Caco-2 (cell line): ENCODE results near the gene MPDZ. TPM values are rescaled to one million over a fixed set of nuclear protein-coding genes. Genes with fewer than 3 reads are reported as not detected.

Source experiments
- BruUV-seq: library from RNA; stranded (reverse); fragments of 400-500 nt; replicated peaks from 2 replicates; lab custom pipeline; 2021; lab: Mats Ljungman, UMichigan
- CTCF ChIA-PET: fragments of 300-600 bp; sonication (Branson Sonifier 250); formaldehyde crosslinking; loops from one replicate; lab custom pipeline; 2022; ENCODE audit warnings: antibody characterized with exemption; lab: Charles Lee
- POLR2A ChIA-PET: fragments of 300-600 bp; sonication (Branson Sonifier 250); formaldehyde crosslinking; loops from one replicate; lab custom pipeline; 2022; ENCODE audit warnings: antibody characterized with exemption; lab: Charles Lee
- DNase-seq, 2 experiments: peaks; one replicate each; pipeline versions ENCODE4 v3.0.0 to v3.0.0-alpha.2; 2020 to 2022
- H3K27me3 ChIP-seq: replicated peaks from 2 replicates; pipeline ENCODE4 v1.6.0; 2011; ENCODE audit warnings: low read length; ENCODE audit not compliant: control insufficient read depth, insufficient read depth
- H3K36me3 ChIP-seq: 2 replicates; pipeline ENCODE4 v1.5.1; 2011; ENCODE audit warnings: low read length; ENCODE audit not compliant: control insufficient read depth, insufficient read depth
- H3K4me1 ChIP-seq: fragments of 250-450 bp; sonication (Bioruptor Pico); 2 replicates; pipeline ENCODE4 v1.5.1; 2020; ENCODE audit warnings: mild to moderate bottlenecking
- H3K4me3 ChIP-seq: 2 replicates; pipeline ENCODE4 v1.5.1; 2011; ENCODE audit warnings: low read depth, mild to moderate bottlenecking, control low read depth, low read length
- H3K9me3 ChIP-seq: fragments of 250-450 bp; sonication (Bioruptor Pico); 2 replicates; pipeline ENCODE4 v1.5.1; 2020; ENCODE audit warnings: mild to moderate bottlenecking, moderate library complexity
- H3K27ac Mint-ChIP-seq: one replicate; pipeline ENCODE4 v1.8.0; 2022; ENCODE audit warnings: mixed read lengths; ENCODE audit not compliant: unreplicated experiment
- H3K27me3 Mint-ChIP-seq: one replicate; pipeline ENCODE4 v1.8.0; 2022; ENCODE audit warnings: mixed read lengths; ENCODE audit not compliant: insufficient read depth, unreplicated experiment
- H3K36me3 Mint-ChIP-seq: one replicate; pipeline ENCODE4 v1.8.0; 2022; ENCODE audit warnings: mild to moderate bottlenecking, mixed read lengths; ENCODE audit not compliant: insufficient read depth, unreplicated experiment
- H3K4me1 Mint-ChIP-seq: one replicate; pipeline ENCODE4 v1.8.0; 2022; ENCODE audit warnings: low read depth, mixed read lengths; ENCODE audit not compliant: unreplicated experiment
- H3K4me3 Mint-ChIP-seq: one replicate; pipeline ENCODE4 v1.8.0; 2022; ENCODE audit warnings: mild to moderate bottlenecking, moderate library complexity, mixed read lengths; ENCODE audit not compliant: unreplicated experiment
- H3K9me3 Mint-ChIP-seq: one replicate; pipeline ENCODE4 v1.8.0; 2022; ENCODE audit warnings: mixed read lengths; ENCODE audit not compliant: unreplicated experiment
- CTCF ChIP-seq, 2 experiments: fragments of 200-600 bp in 1 of 2; IDR thresholded peaks; 1 replicate in 1 of 2; 2 replicates in 1 of 2; pipeline versions ENCODE4 v1.5.1 to v1.8.0; 2011 to 2022; ENCODE audit warnings: antibody characterized with exemption in 1 of 2, control low read depth in 1 of 2, inconsistent platforms in 1 of 2, low read depth in 1 of 2, low read length in 1 of 2, mild to moderate bottlenecking in 1 of 2, moderate library complexity in 1 of 2; ENCODE audit not compliant: insufficient read depth in 1 of 2, severe bottlenecking in 1 of 2, unreplicated experiment in 1 of 2
- intact Hi-C: fragments of 100-400 bp; cut with micrococcal nuclease; formaldehyde crosslinking; loops from one replicate; pipeline ENCODE4 v1.10.0; 2022; ENCODE audit not compliant: unreplicated experiment
- total RNA-seq: library from RNA; stranded (reverse); gene quantifications from 2 replicates; pipeline ENCODE4 v1.2.3, GENCODE V29; 2022

Gene MPDZ
- total RNA-seq, 1 experiment from 2014 or later: not detected

GRCh38 chr9:13268469-13268868 lies 11.0 kb downstream of the MPDZ start:
- POLR2A ChIA-PET: no interaction called here
- H3K4me3 ChIP-seq: no peak overlapping the region
- CTCF ChIA-PET: no interaction called here
- H3K27me3 Mint-ChIP-seq: no peaks in the 10 kb centered on the region
- intact Hi-C loops: no loop called here
- no peak for DNase-seq
- BruUV-seq: no TSS peak
- no peak overlapping the region for H3K4me3 Mint-ChIP-seq
- no peaks in the 10 kb centered on the region for H3K36me3 ChIP-seq
- TF ChIP-seq CTCF (IDR thresholded peaks at IDR 0.05; ENCODE audit: insufficient read depth in 1 of 2, low read depth in 1 of 2, low read length in 1 of 2, severe bottlenecking in 1 of 2, unreplicated experiment in 1 of 2): no peak
- no peaks in the 10 kb centered on the region for H3K9me3 Mint-ChIP-seq
- H3K36me3 Mint-ChIP-seq: no peaks in the 10 kb centered on the region
- no peaks in the 10 kb centered on the region for H3K4me1 Mint-ChIP-seq
- no peaks in the 10 kb centered on the region for H3K4me1 ChIP-seq
- no peaks in the 10 kb centered on the region for H3K27me3 ChIP-seq
- H3K27ac Mint-ChIP-seq: no peak overlapping the region
- no peaks in the 10 kb centered on the region for H3K9me3 ChIP-seq

DNA sequence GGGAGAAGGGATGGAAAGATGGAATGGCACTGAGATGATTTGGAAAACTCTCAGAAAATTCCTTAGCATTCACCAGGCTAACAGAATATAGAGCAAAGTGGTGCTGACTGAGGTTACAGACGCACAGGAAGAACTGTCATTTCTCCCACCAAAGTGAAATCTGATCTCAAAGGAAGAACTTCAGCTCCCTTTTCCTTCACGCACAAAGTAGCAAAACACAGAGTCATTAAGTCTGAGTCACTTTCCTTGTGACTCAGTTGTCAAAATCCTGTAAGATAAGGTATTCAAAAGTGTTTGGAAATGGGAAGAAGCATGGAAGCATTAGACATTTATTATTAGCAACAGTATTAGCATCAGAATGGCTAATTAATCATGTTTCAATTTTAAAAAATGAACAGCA lies 11.7 kb downstream of the MPDZ start:
- POLR2A ChIA-PET: no interaction called here
- Mint-ChIP-seq H3K4me1 (no peaks in the 10 kb centered on the region), H3K9me3 (no peaks in the 10 kb centered on the region), H3K4me3 (no peak overlapping the region), H3K27me3 (no peaks in the 10 kb centered on the region), H3K36me3 (no peaks in the 10 kb centered on the region), H3K27ac (no peak overlapping the region)
- no TSS peak for BruUV-seq
- DNase-seq: no peak
- H3K27me3 ChIP-seq: no peaks in the 10 kb centered on the region
- H3K9me3 ChIP-seq: no peaks in the 10 kb centered on the region
- intact Hi-C loops: no loop called here
- no peaks in the 10 kb centered on the region for H3K36me3 ChIP-seq
- TF ChIP-seq CTCF (IDR thresholded peaks at IDR 0.05; ENCODE audit: insufficient read depth in 1 of 2, low read depth in 1 of 2, low read length in 1 of 2, severe bottlenecking in 1 of 2, unreplicated experiment in 1 of 2): no peak
- no peaks in the 10 kb centered on the region for H3K4me1 ChIP-seq
- CTCF ChIA-PET: no interaction called here
- H3K4me3 ChIP-seq: no peak overlapping the region

GRCh38 chr9:13266167-13266566 lies 13.3 kb downstream of the MPDZ start:
- Mint-ChIP-seq H3K9me3 (no peaks in the 10 kb centered on the region), H3K36me3 (no peaks in the 10 kb centered on the region), H3K4me3 (no peak overlapping the region), H3K27me3 (no peaks in the 10 kb centered on the region), H3K4me1 (no peaks in the 10 kb centered on the region), H3K27ac (no peak overlapping the region)
- intact Hi-C loops: no loop called here
- Histone ChIP-seq H3K4me3 (no peak overlapping the region), H3K36me3 (no peaks in the 10 kb centered on the region), H3K4me1 (no peaks in the 10 kb centered on the region), H3K9me3 (no peaks in the 10 kb centered on the region), H3K27me3 (no peaks in the 10 kb centered on the region)
- no TSS peak for BruUV-seq
- POLR2A ChIA-PET: no interaction called here
- CTCF ChIA-PET: no interaction called here
- no peak for TF ChIP-seq CTCF (IDR thresholded peaks at IDR 0.05; ENCODE audit: insufficient read depth in 1 of 2, low read depth in 1 of 2, low read length in 1 of 2, severe bottlenecking in 1 of 2, unreplicated experiment in 1 of 2)
- DNase-seq: no peak
